GM12891 (cell line): Measurements from ENCODE around the gene PTPN14.

Experiments used
- PAX5 ChIP-seq: IDR thresholded peaks from 2 replicates; pipeline ENCODE4 v1.6.1; 2011; ENCODE audit warnings: low read length, moderate library complexity, mild to moderate bottlenecking; ENCODE audit not compliant: insufficient read depth, severe bottlenecking
- POLR2A ChIP-seq: IDR thresholded peaks from 2 replicates; pipeline ENCODE4 v1.6.1; 2011; ENCODE audit warnings: low read depth, low read length, control low read depth
- POLR2AphosphoS5 ChIP-seq: IDR thresholded peaks from 2 replicates; pipeline ENCODE4 v1.6.1; 2011; ENCODE audit warnings: low read depth, low read length, control low read depth
- POU2F2 ChIP-seq: IDR thresholded peaks from 2 replicates; pipeline ENCODE4 v1.6.1; 2011; ENCODE audit warnings: low read depth, mild to moderate bottlenecking, control low read depth, low read length, moderate library complexity
- SPI1 ChIP-seq: IDR thresholded peaks from 2 replicates; pipeline ENCODE4 v1.6.1; 2011; ENCODE audit warnings: low read depth, low read length, control low read depth
- TAF1 ChIP-seq: IDR thresholded peaks from 2 replicates; pipeline ENCODE4 v1.6.1; 2011; ENCODE audit warnings: low read depth, low read length, control low read depth

- no peak for TF ChIP-seq POLR2A
- no peak for TF ChIP-seq TAF1
- TF ChIP-seq POLR2AphosphoS5: no peak
- TF ChIP-seq SPI1: no peak
- TF ChIP-seq POU2F2: no peak
- no peak for TF ChIP-seq PAX5
These were observed 186.6 kb downstream of the PTPN14 start for GRCh38 chr1:214364786-214365295.
